ENCODE data around the gene NCR2. TPM values are rescaled to one million over a fixed set of nuclear protein-coding genes. Genes with fewer than 3 reads are reported as not detected.

Gene NCR2, protein sequence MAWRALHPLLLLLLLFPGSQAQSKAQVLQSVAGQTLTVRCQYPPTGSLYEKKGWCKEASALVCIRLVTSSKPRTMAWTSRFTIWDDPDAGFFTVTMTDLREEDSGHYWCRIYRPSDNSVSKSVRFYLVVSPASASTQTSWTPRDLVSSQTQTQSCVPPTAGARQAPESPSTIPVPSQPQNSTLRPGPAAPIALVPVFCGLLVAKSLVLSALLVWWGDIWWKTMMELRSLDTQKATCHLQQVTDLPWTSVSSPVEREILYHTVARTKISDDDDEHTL
- polyA plus RNA-seq (2012; rRNA removed) = not detected in 2 replicates
- not detected in 2 replicates for polyA plus RNA-seq (2012; cell fraction: cytosol; rRNA removed)
- not detected in 2 replicates for polyA plus RNA-seq (2012; cell fraction: nucleus; rRNA removed)

- H3K9me3 ChIP-seq = no peaks in the 10 kb centered on the region
- 27% methylated on average over 3 of the region's 5 CpGs for WGBS (ENCODE audit: low lambda C conversion rate)
- TF ChIP-seq ELF1 (IDR thresholded peaks at IDR 0.05) (no peak), SMC3 (IDR thresholded peaks at IDR 0.05; ENCODE audit: low read depth, low read length) (no peak), POLR2AphosphoS5 (IDR thresholded peaks at IDR 0.05; ENCODE audit: low read depth, low read length) (no peak), RFX5 (IDR thresholded peaks at IDR 0.05; ENCODE audit: low read length) (no peak), NFIC (IDR thresholded peaks at IDR 0.05; ENCODE audit: borderline replicate concordance) (no peak), USF2 (IDR thresholded peaks at IDR 0.05; ENCODE audit: borderline replicate concordance, low read depth, low read length) (no peak), REST (IDR thresholded peaks at IDR 0.05; ENCODE audit: low read depth, low read length) (no peak)
- H3K9me2 ChIP-seq = no peaks in the 10 kb centered on the region
- H3K79me2 ChIP-seq (ENCODE audit: insufficient read depth) = no peaks in the 10 kb centered on the region
- ChIA-PET CTCF (interaction anchor here (0.7 to 9.7 kb wide), 10 partner anchors 9 to 38 kb away, joined by 3 to 80 read pairs (median 4); no protein-coding TSS in a partner anchor), POLR2A (no interaction called here)
- H3K4me3 ChIP-seq (ENCODE audit: low read depth in 2 of 2, low read length in 1 of 2) = no peak within 1 kb of the TSS
- H3K27me3 ChIP-seq (ENCODE audit: insufficient read depth) = peaks cover 9% of the 10 kb centered on the region
- no peak for DNase-seq
- H3K27ac ChIP-seq (ENCODE audit: low read depth in 2 of 2, low read length in 1 of 2) = no peak within 1 kb of the TSS
- no peaks in the 10 kb centered on the region for H3K36me3 ChIP-seq (replicated peaks in 1 of 2; ENCODE audit: control insufficient read depth in 1 of 2, insufficient read depth in 2 of 2, low read length in 1 of 2)
- H2AFZ ChIP-seq (ENCODE audit: low read depth) = no peak within 1 kb of the TSS
- H4K20me1 ChIP-seq (ENCODE audit: insufficient read depth) = no peaks in the 10 kb centered on the region
- H3K4me1 ChIP-seq (ENCODE audit: control insufficient read depth in 1 of 2, insufficient read depth in 2 of 2, low read depth in 1 of 2, low read length in 1 of 2) = peaks cover 0 to 7% of the 10 kb centered on the region in 2 experiments; a peak in 2 of 4 replicates
- no peak within 1 kb of the TSS for H3K4me2 ChIP-seq
- H3F3A ChIP-seq (replicated peaks; ENCODE audit: insufficient read depth) = no peaks in the 10 kb centered on the region
- no peak within 1 kb of the TSS for H3K9ac ChIP-seq
These were observed at the start of gene NCR2 for GRCh38 chr6:41335296-41335695. Gene NCR2, plus strand, starts transcription at chr6:41335608. Its CDS starts 269 bp downstream, at chr6:41335877.

DNA sequence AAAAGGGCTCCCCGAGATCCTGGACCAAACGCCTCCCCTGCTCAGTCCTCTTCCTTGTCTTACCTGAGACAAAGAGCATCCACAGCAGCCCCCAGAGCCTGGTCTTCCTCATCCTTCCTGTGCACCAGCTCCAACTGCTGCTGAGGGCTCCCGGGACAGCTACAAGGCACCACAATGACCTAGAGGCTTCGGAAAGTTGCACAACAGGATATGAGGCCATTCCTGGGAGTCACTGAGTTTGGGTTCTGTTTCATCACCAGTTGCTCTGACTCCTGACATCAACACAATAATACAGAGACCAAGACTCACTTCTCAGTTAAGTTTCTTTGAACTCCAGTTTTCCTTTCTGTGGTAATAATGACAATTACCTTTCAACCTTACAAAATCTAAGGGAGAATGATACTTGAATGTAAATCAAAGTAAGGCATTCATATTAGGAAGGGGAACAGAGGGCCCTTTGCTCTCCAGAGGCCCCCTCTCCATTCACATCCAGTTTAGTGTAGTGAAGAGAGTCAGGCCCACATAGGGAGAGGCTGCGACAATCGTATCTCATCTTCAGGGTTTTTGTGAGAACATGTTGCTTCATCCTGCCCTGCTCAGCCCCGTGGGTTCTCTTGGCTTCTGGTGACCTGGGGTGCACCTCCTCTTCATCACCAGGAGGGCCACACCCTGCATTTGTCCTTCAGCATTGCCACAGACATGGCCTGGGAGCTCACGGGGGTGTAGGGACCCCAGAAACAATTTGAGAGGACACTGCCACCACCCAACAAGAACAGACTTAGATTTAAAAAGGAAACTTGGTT lies 48.7 kb upstream of the NCR2 start, which contains the start of gene TREM1:
TREM1 (minus strand) TSS at position 139 of the 803 bp plus-strand sequence; CDS start at position 112, 27 bp downstream.
- ChIA-PET CTCF (interaction anchor here (3.7 kb wide), 1 partner anchor 19 kb away, joined by 10 read pairs; no protein-coding TSS in a partner anchor), POLR2A (no interaction called here)
- no peak within 1 kb of the TSS for H3K9ac ChIP-seq
- no peaks in the 10 kb centered on the region for H3K79me2 ChIP-seq (ENCODE audit: insufficient read depth)
- H3K4me1 ChIP-seq (ENCODE audit: control insufficient read depth in 1 of 2, insufficient read depth in 2 of 2, low read depth in 1 of 2, low read length in 1 of 2) = no peaks in the 10 kb centered on the region
- H3K9me2 ChIP-seq = no peaks in the 10 kb centered on the region
- no peaks in the 10 kb centered on the region for H4K20me1 ChIP-seq (ENCODE audit: insufficient read depth)
- no peak within 1 kb of the TSS for H3K27ac ChIP-seq (ENCODE audit: low read depth in 2 of 2, low read length in 1 of 2)
- no peaks in the 10 kb centered on the region for H3K36me3 ChIP-seq (replicated peaks in 1 of 2; ENCODE audit: control insufficient read depth in 1 of 2, insufficient read depth in 2 of 2, low read length in 1 of 2)
- no peaks in the 10 kb centered on the region for H3F3A ChIP-seq (replicated peaks; ENCODE audit: insufficient read depth)
- no peak within 1 kb of the TSS for H2AFZ ChIP-seq (ENCODE audit: low read depth)
- H3K9me3 ChIP-seq = no peaks in the 10 kb centered on the region
- no peak within 1 kb of the TSS for H3K4me3 ChIP-seq (ENCODE audit: low read depth in 2 of 2, low read length in 1 of 2)
- 9% methylated on average over 7 of the region's 8 CpGs for WGBS (ENCODE audit: low lambda C conversion rate)
- no peak for DNase-seq
- H3K4me2 ChIP-seq = no peak within 1 kb of the TSS
- H3K27me3 ChIP-seq (ENCODE audit: insufficient read depth) = no peaks in the 10 kb centered on the region; the same call in 1 of the 2 replicates
- no peak for TF ChIP-seq MXI1 (IDR thresholded peaks at IDR 0.05; ENCODE audit: low read depth, low read length)

Data from SK-N-SH (cell line).